CD4-positive, alpha-beta T cell (primary cell): ENCODE data around the gene TMEM208. TPM values are rescaled to one million over a fixed set of nuclear protein-coding genes. Genes with fewer than 3 reads are reported as not detected.

Experiments
- ATAC-seq: fragments of 200-7000 bp; cut with Tn5 transposase; one replicate; pipeline ENCODE4 v1.10.0; 2022; ENCODE audit warnings: mild to moderate bottlenecking; ENCODE audit not compliant: poor library complexity
- CTCF ChIA-PET: fragments of 350-600 bp; sonication (Branson Sonifier 250); formaldehyde crosslinking; loops from one replicate; lab custom pipeline; 2021; ENCODE audit warnings: antibody characterized with exemption, inconsistent platforms; lab: Charles Lee
- POLR2A ChIA-PET: fragments of 350-600 bp; sonication (Branson Sonifier 250); formaldehyde crosslinking; loops from one replicate; lab custom pipeline; 2021; ENCODE audit warnings: antibody characterized with exemption, inconsistent platforms; lab: Charles Lee
- DNase-seq, 14 experiments: peaks; one replicate each; pipeline ENCODE4 v3.0.0-alpha.2; 2013 to 2020; ENCODE audit warnings: mixed read lengths in 2 of 14
- H3K27ac ChIP-seq, 2 donors: one replicate each; pipeline versions ENCODE4 v1.5.1 to v1.7.0; 2013; ENCODE audit warnings: low read length in 2 of 2, low read depth in 1 of 2, mild to moderate bottlenecking in 1 of 2
- H3K27me3 ChIP-seq, 2 experiments: 1 replicate in 1 of 2; 2 replicates in 1 of 2; pipeline versions ENCODE4 v1.6.1 to v1.7.0; 2013; ENCODE audit warnings: low read length in 2 of 2, control low read depth in 1 of 2, mild to moderate bottlenecking in 1 of 2, moderate library complexity in 1 of 2; ENCODE audit not compliant: insufficient read depth in 2 of 2, control insufficient read depth in 1 of 2
- H3K36me3 ChIP-seq: one replicate; pipeline ENCODE4 v1.6.1; 2013; ENCODE audit warnings: low read length, control low read depth; ENCODE audit not compliant: insufficient read depth
- H3K4me1 ChIP-seq: one replicate; pipeline ENCODE4 v1.6.1; 2013; ENCODE audit warnings: low read length, control low read depth; ENCODE audit not compliant: insufficient read depth
- H3K4me3 ChIP-seq: one replicate; pipeline ENCODE4 v1.5.1; 2013; ENCODE audit warnings: mild to moderate bottlenecking, low read length, moderate library complexity
- H3K9me3 ChIP-seq, 2 experiments: 1 replicate in 1 of 2; 2 replicates in 1 of 2; pipeline versions ENCODE4 v1.6.1 to v1.7.0; 2013; ENCODE audit warnings: low read length in 2 of 2, mild to moderate bottlenecking in 2 of 2, control low read depth in 1 of 2, moderate library complexity in 1 of 2; ENCODE audit not compliant: control insufficient read depth in 1 of 2, insufficient read depth in 1 of 2
- H3K27ac Mint-ChIP-seq: one replicate; pipeline ENCODE4 v1.8.0; 2020; ENCODE audit warnings: mixed read lengths
- H3K27me3 Mint-ChIP-seq: one replicate; pipeline ENCODE4 v1.8.0; 2021; ENCODE audit warnings: mixed read lengths
- H3K36me3 Mint-ChIP-seq: one replicate; pipeline ENCODE4 v1.8.0; 2021; ENCODE audit warnings: low read depth, mixed read lengths
- H3K4me1 Mint-ChIP-seq: one replicate; pipeline ENCODE4 v1.8.0; 2021; ENCODE audit warnings: low read depth, mixed read lengths
- H3K4me3 Mint-ChIP-seq: one replicate; pipeline ENCODE4 v1.8.0; 2020; ENCODE audit warnings: mild to moderate bottlenecking, mixed read lengths
- H3K9me3 Mint-ChIP-seq: one replicate; pipeline ENCODE4 v1.8.0; 2020; ENCODE audit warnings: mixed read lengths
- intact Hi-C, 2 experiments: fragments of 100-400 bp; cut with DNase I in 1 of 2; cut with micrococcal nuclease in 1 of 2; formaldehyde crosslinking; loops; one replicate each; pipeline versions ENCODE4 v1.15.1 to v1.9.0; 2023 to 2025; cut with DNase I, micrococcal nuclease
- polyA plus RNA-seq, 2 donors: library from polyadenylated mRNA; unstranded; fragments of 120-200 nt; gene quantifications; one replicate each; pipeline ENCODE4 v1.2.1, GENCODE V29; 2013
- total RNA-seq, 174 experiments: library from RNA in 2 of 174; stranded (reverse) in 2 of 174; gene quantifications; one replicate each; pipeline ENCODE4 v1.2.3 and lab custom pipeline; 2021 to 2026
- TF ChIP-seq, protein P1 (sequence below): fragments of 200-600 bp; IDR thresholded peaks from one replicate; pipeline ENCODE4 v1.8.0; 2022; ENCODE audit warnings: antibody characterized with exemption, mild to moderate bottlenecking

Gene TMEM208
- total RNA-seq (10 to 100 TPM; 35.8 to 37.6 TPM), total RNA-seq (lab: John Stamatoyannopoulos, UW) (14.0 to 74.5 (median 24.5) reads per million in 172 experiments)
- 30.2 TPM for polyA plus RNA-seq (2013, experiment 1 of 2)
- 23.2 TPM for polyA plus RNA-seq (2013, experiment 2 of 2)

DNA sequence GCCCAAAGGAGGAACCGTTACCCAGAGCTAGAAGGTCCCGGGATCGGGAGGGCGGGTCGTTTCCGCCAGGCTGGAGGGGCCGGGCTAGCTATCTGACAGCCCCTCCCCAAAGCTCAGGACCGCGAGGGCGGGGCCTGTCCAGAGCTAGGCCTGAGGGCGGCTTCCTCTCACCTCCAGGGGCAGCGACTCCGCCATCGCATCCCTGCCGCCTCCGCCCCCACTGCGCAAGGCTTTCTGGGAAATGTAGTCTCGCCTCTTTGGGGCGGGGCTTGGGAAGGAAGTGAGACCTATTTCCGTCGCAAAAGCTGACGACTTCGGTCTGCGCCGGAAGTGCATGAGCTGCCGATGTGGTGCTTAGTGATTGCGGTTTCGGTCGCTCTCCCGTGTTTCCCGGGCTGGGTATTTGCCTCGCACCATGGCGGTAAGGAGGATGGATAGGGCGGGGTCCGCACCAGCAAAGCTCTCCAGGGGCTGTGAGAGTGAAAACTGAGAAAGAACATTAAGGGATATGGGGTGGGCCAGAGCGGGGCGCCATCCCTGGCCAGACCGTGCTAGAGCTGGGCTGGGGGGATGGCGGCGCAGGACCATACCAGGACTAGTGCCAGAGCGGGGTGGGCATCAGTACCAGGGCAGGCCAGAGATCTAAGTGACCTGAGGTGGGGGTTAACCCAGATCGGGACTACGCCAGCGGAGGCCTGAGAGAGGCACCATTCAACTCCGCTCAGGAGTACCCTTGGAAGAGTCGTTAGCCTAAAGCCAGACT, at the start of gene TMEM208:
Gene TMEM208 (plus strand): TSS at position 327 of the 763 bp plus-strand sequence. CDS start 89 bp downstream, at position 416.
- no peaks in the 10 kb centered on the region for H3K27me3 Mint-ChIP-seq
- Histone ChIP-seq H3K27me3 (no peaks in the 10 kb centered on the region), H3K4me1 (peaks cover 55% of the 10 kb centered on the region), H3K9me3 (no peaks in the 10 kb centered on the region), H3K27ac (peak within 1 kb of the TSS; percentile 86 to 88), H3K4me3 (peak within 1 kb of the TSS; percentile 97), H3K36me3 (peaks cover 39% of the 10 kb centered on the region)
- peak within 1 kb of the TSS; percentile 92 for H3K27ac Mint-ChIP-seq
- intact Hi-C loops = loop anchor here (1.0 to 10.0 kb wide), 6 partner anchors 20 to 618 kb away; partner anchors contain the start of genes E2F4 (in 2 of the 2), CBFB (in 1 of the 2), CENPT (in 1 of the 2) and FHOD1 (in 1 of the 2)
- H3K36me3 Mint-ChIP-seq = peaks cover 54% of the 10 kb centered on the region
- ChIA-PET CTCF (interaction anchor here (0.9 to 2.7 kb wide), 8 partner anchors 9 to 254 kb away, joined by 3 to 31 read pairs (median 4); partner anchors contain the start of genes ATP6V0D1, ELMO3 and FHOD1), POLR2A (interaction anchor here (0.6 to 3.9 kb wide), 17 partner anchors 9 to 796 kb away, joined by 3 to 81 read pairs (median 4); partner anchors contain the start of genes ATP6V0D1, CIAO2B, DDX28 and DUS2)
- peaks cover 54% of the 10 kb centered on the region for H3K4me1 Mint-ChIP-seq
- ATAC-seq = peak; percentile 94
- DNase-seq = peak; percentile 94 to 99 (median 97)
- H3K9me3 Mint-ChIP-seq = no peaks in the 10 kb centered on the region
- TF ChIP-seq, protein P1, sequence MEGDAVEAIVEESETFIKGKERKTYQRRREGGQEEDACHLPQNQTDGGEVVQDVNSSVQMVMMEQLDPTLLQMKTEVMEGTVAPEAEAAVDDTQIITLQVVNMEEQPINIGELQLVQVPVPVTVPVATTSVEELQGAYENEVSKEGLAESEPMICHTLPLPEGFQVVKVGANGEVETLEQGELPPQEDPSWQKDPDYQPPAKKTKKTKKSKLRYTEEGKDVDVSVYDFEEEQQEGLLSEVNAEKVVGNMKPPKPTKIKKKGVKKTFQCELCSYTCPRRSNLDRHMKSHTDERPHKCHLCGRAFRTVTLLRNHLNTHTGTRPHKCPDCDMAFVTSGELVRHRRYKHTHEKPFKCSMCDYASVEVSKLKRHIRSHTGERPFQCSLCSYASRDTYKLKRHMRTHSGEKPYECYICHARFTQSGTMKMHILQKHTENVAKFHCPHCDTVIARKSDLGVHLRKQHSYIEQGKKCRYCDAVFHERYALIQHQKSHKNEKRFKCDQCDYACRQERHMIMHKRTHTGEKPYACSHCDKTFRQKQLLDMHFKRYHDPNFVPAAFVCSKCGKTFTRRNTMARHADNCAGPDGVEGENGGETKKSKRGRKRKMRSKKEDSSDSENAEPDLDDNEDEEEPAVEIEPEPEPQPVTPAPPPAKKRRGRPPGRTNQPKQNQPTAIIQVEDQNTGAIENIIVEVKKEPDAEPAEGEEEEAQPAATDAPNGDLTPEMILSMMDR = no peak
- peak within 1 kb of the TSS; percentile 99 for H3K4me3 Mint-ChIP-seq

DNA sequence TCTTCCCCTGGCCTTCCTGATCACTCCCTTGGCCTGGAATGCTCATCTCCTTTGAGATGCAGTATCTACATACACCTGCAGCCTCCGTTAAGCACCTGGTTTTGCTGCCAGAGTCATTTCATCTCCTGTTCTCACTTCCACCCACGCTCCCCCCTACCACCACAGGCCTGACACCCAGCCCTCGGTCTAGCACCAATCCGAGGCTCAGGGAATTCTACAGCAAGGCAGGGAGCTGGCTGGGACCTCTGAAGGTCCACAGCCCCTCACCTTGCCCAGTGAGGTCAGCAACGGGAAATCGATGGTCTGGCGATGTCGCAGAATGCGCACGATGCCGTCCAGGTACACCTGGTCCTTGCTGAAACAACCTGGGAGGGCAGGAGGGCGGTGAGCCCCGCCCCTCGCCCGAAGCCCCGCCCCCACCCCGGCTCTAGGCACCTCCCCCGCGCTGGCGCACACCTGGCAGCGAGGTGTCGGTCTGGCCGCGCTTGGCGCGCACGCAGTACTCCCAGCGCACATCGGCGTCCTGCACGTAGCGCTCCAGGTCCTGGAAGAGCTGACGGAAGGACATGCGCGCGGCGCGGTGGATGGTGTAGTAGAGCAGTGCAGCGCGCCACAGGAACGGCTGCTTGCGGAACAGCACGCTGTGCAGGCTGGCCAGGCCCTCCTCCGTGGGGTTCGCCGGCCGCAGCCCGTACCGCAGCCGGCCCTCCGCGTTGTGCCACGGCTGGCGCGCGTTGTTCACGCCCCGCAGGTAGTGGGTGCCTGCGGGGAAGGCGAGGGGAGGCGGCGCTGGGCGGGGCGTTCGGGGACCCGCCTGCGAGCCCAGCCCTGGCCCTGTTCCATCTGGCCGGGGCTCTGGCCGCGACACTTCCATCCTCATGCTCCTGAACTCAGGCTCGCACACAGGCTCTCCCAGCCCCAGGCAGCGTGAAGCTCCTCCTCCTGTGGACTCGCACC, 48.9 kb upstream of the TMEM208 start:
- Mint-ChIP-seq H3K27ac (no peak overlapping the region), H3K4me1 (peaks cover 27% of the 10 kb centered on the region)

More for the DNA sequence above, 48.9 kb upstream of the TMEM208 start:
- Histone ChIP-seq H3K4me1 (peaks cover 43% of the 10 kb centered on the region), H3K27me3 (peaks cover 5 to 26% of the 10 kb centered on the region in 2 experiments), H3K27ac (no peak overlapping the region), H3K36me3 (no peaks in the 10 kb centered on the region), H3K4me3 (peak overlapping the region; percentile 37), H3K9me3 (no peaks in the 10 kb centered on the region)
- Mint-ChIP-seq H3K36me3 (no peaks in the 10 kb centered on the region), H3K4me3 (peak overlapping the region; percentile 55), H3K27me3 (peaks cover 44% of the 10 kb centered on the region), H3K9me3 (no peaks in the 10 kb centered on the region)
- ChIA-PET POLR2A (interaction anchor here (5.7 kb wide), 1 partner anchor 19 kb away, joined by 44 read pairs; the partner anchor contains the start of genes FBXL8 and TRADD), CTCF (interaction anchor here (4.2 kb wide), 1 partner anchor 23 kb away, joined by 17 read pairs; no protein-coding TSS in a partner anchor)
- ATAC-seq = peak; percentile 80
- intact Hi-C loops = no loop called here
- TF ChIP-seq, protein P1 = no peak
- DNase-seq = peak in 13 of 14 experiments; percentile 29 to 89 (median 57)
